Hepatic stellate cell (primary cell): ENCODE measurements around the gene PIAS1.

ENCODE experiments used
- DNase-seq: peaks from one replicate; pipeline ENCODE4 v3.0.0; 2011; ENCODE audit warnings: low spot score

PIAS1 gene

GRCh38 chr15:68062946-68063465 is 8.9 kb downstream of the PIAS1 start:
- no peak for DNase-seq

GRCh38 chr15:68063606-68064005 is 9.5 kb downstream of the PIAS1 start:
- DNase-seq: no peak

GRCh38 chr15:68073576-68074288 is 19.6 kb downstream of the PIAS1 start:
- no peak for DNase-seq

GRCh38 chr15:68075764-68076385 is 21.8 kb downstream of the PIAS1 start:
- no peak for DNase-seq

GRCh38 chr15:68078365-68078764 is 24.2 kb downstream of the PIAS1 start:
- DNase-seq: no peak

GRCh38 chr15:68080334-68080733 is 26.2 kb downstream of the PIAS1 start:
- no peak for DNase-seq

GRCh38 chr15:68080783-68081182 is 26.7 kb downstream of the PIAS1 start:
- no peak for DNase-seq

- DNase-seq: no peak
Measured at GRCh38 chr15:68081869-68082505, 27.9 kb downstream of the PIAS1 start.

GRCh38 chr15:68082735-68083134 is 28.6 kb downstream of the PIAS1 start:
- no peak for DNase-seq

- no peak for DNase-seq
Measured at GRCh38 chr15:68083463-68083862, 29.3 kb downstream of the PIAS1 start.

GRCh38 chr15:68085052-68085451 is 30.9 kb downstream of the PIAS1 start:
- no peak for DNase-seq

- no peak for DNase-seq
Measured at GRCh38 chr15:68091743-68092142, 37.6 kb downstream of the PIAS1 start.

GRCh38 chr15:68096099-68096498 is 42.0 kb downstream of the PIAS1 start:
- DNase-seq: no peak

GRCh38 chr15:68097029-68097428 is 42.9 kb downstream of the PIAS1 start:
- no peak for DNase-seq

GRCh38 chr15:68098465-68098864 is 44.4 kb downstream of the PIAS1 start:
- no peak for DNase-seq

- no peak for DNase-seq
Measured at GRCh38 chr15:68100194-68100593, 46.1 kb downstream of the PIAS1 start.

- no peak for DNase-seq
Measured at GRCh38 chr15:68103603-68104002, 49.5 kb downstream of the PIAS1 start.

- DNase-seq: no peak
Measured at GRCh38 chr15:68106656-68107055, 52.5 kb downstream of the PIAS1 start.

GRCh38 chr15:68107142-68107541 is 53.0 kb downstream of the PIAS1 start:
- no peak for DNase-seq

GRCh38 chr15:68112706-68113105 is 58.6 kb downstream of the PIAS1 start:
- DNase-seq: no peak

GRCh38 chr15:68113273-68113672 is 59.2 kb downstream of the PIAS1 start:
- DNase-seq: no peak

- DNase-seq: no peak
Measured at GRCh38 chr15:68113751-68114150, 59.6 kb downstream of the PIAS1 start.

GRCh38 chr15:68114356-68114755 is 60.2 kb downstream of the PIAS1 start:
- DNase-seq: peak; percentile 12
